ENCODE data around the gene EXD3. TPM values are rescaled to one million over a fixed set of nuclear protein-coding genes. Genes with fewer than 3 reads are reported as not detected.

EXD3 gene
- total and polyA plus RNA-seq, 9 of the 15 experiments (the other 6 are each of a cell fraction or from before 2014, with no cell fraction given): 0.29 to 12.5 (median 3.9) TPM

DNA sequence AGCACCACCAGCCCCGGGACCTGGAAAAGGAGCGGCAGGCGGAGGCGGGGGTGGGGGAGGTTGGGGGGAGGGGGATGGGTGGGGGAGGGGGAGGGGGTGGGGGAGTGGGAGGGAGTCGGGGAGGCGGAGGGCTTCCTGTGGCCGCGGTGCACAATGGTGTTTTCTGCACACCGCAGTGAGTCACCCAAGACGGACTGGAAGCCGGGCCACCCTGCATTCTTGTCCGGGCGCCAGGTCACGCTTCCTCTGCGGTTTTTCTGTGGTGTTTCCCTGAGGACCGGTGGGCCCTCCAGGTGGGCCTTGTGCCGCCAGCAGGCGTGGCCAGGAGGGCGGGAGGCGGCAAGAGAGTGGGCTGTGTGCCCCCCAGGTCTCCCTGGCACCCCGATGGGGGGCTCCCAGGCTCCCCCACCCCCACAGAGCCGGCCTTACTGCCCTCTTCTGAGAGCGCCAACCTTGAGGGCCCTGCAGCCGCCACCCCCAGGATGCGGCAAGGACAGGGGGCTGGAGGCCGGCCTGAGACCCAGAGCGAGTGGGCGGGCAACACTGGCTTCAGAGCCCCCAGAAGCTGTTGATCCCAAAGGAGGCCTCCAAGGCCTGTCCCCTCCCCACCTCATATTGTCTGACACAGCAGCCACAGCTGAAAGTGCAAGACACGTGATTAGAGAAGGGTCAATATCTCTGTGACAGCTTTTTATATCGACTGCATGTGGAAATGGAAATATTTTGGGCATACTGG, 11.1 kb downstream of the EXD3 start (continued):
- TF ChIP-seq, protein P1, sequence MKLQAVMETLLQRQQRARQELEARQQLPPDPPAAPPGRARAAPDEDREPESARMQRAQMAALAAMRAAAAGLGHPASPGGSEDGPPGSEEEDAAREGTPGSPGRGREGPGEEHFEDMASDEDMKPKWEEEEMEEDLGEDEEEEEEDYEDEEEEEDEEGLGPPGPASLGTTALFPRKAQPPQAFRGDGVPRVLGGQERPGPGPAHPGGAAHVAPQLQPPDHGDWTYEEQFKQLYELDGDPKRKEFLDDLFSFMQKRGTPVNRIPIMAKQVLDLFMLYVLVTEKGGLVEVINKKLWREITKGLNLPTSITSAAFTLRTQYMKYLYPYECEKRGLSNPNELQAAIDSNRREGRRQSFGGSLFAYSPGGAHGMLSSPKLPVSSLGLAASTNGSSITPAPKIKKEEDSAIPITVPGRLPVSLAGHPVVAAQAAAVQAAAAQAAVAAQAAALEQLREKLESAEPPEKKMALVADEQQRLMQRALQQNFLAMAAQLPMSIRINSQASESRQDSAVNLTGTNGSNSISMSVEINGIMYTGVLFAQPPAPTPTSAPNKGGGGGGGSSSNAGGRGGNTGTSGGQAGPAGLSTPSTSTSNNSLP (IDR thresholded peaks at IDR 0.05; ENCODE audit: borderline replicate concordance, low read depth, low read length): no peak
- TF ChIP-seq ZNF764 (CRISPR knock-in tag; IDR thresholded peaks at IDR 0.05; ENCODE audit: low read depth) (no peak), FOXJ3 (CRISPR knock-in tag; IDR thresholded peaks at IDR 0.05) (no peak), CBX1 (IDR thresholded peaks at IDR 0.05; ENCODE audit: low read depth) (0 out of 2 replicates have a peak, but pooled peaks have one; percentile 35), FOXP1 (CRISPR knock-in tag; IDR thresholded peaks at IDR 0.05) (no peak), ZKSCAN8 (CRISPR knock-in tag; IDR thresholded peaks at IDR 0.05) (no peak; the same call in 1 of the 2 replicates), HDAC1 (IDR thresholded peaks at IDR 0.05) (peak in 1 of 2 experiments; percentile 11; a peak in 1 of 4 replicates), CSDE1 (IDR thresholded peaks at IDR 0.05) (no peak)
- TF ChIP-seq, protein P2, sequence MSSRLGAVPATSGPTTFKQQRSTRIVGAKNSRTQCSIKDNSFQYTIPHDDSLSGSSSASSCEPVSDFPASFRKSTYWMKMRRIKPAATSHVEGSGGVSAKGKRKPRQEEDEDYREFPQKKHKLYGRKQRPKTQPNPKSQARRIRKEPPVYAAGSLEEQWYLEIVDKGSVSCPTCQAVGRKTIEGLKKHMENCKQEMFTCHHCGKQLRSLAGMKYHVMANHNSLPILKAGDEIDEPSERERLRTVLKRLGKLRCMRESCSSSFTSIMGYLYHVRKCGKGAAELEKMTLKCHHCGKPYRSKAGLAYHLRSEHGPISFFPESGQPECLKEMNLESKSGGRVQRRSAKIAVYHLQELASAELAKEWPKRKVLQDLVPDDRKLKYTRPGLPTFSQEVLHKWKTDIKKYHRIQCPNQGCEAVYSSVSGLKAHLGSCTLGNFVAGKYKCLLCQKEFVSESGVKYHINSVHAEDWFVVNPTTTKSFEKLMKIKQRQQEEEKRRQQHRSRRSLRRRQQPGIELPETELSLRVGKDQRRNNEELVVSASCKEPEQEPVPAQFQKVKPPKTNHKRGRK (tag; IDR thresholded peaks at IDR 0.05): no peak
- TF ChIP-seq, protein P3, sequence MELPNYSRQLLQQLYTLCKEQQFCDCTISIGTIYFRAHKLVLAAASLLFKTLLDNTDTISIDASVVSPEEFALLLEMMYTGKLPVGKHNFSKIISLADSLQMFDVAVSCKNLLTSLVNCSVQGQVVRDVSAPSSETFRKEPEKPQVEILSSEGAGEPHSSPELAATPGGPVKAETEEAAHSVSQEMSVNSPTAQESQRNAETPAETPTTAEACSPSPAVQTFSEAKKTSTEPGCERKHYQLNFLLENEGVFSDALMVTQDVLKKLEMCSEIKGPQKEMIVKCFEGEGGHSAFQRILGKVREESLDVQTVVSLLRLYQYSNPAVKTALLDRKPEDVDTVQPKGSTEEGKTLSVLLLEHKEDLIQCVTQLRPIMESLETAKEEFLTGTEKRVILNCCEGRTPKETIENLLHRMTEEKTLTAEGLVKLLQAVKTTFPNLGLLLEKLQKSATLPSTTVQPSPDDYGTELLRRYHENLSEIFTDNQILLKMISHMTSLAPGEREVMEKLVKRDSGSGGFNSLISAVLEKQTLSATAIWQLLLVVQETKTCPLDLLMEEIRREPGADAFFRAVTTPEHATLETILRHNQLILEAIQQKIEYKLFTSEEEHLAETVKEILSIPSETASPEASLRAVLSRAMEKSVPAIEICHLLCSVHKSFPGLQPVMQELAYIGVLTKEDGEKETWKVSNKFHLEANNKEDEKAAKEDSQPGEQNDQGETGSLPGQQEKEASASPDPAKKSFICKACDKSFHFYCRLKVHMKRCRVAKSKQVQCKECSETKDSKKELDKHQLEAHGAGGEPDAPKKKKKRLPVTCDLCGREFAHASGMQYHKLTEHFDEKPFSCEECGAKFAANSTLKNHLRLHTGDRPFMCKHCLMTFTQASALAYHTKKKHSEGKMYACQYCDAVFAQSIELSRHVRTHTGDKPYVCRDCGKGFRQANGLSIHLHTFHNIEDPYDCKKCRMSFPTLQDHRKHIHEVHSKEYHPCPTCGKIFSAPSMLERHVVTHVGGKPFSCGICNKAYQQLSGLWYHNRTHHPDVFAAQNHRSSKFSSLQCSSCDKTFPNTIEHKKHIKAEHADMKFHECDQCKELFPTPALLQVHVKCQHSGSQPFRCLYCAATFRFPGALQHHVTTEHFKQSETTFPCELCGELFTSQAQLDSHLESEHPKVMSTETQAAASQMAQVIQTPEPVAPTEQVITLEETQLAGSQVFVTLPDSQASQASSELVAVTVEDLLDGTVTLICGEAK (IDR thresholded peaks at IDR 0.05): no peak
- TF ChIP-seq, protein P3 (CRISPR knock-in tag; IDR thresholded peaks at IDR 0.05): no peak
- TF ChIP-seq, protein P4, sequence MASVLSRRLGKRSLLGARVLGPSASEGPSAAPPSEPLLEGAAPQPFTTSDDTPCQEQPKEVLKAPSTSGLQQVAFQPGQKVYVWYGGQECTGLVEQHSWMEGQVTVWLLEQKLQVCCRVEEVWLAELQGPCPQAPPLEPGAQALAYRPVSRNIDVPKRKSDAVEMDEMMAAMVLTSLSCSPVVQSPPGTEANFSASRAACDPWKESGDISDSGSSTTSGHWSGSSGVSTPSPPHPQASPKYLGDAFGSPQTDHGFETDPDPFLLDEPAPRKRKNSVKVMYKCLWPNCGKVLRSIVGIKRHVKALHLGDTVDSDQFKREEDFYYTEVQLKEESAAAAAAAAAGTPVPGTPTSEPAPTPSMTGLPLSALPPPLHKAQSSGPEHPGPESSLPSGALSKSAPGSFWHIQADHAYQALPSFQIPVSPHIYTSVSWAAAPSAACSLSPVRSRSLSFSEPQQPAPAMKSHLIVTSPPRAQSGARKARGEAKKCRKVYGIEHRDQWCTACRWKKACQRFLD (CRISPR knock-in tag; IDR thresholded peaks at IDR 0.05): peak; percentile 82
